ENCODE data around the gene CFAP119. TPM values are rescaled to one million over a fixed set of nuclear protein-coding genes. Genes with fewer than 3 reads are reported as not detected.
A peak's percentile ranks its signal among the peaks of the same experiment; 100 is the strongest.

Gene CFAP119
- total and polyA plus RNA-seq, 9 of the 15 experiments (the other 6 are each of a cell fraction or from before 2014, with no cell fraction given), result 5.5 to 33.7 (median 9.6) TPM

DNA sequence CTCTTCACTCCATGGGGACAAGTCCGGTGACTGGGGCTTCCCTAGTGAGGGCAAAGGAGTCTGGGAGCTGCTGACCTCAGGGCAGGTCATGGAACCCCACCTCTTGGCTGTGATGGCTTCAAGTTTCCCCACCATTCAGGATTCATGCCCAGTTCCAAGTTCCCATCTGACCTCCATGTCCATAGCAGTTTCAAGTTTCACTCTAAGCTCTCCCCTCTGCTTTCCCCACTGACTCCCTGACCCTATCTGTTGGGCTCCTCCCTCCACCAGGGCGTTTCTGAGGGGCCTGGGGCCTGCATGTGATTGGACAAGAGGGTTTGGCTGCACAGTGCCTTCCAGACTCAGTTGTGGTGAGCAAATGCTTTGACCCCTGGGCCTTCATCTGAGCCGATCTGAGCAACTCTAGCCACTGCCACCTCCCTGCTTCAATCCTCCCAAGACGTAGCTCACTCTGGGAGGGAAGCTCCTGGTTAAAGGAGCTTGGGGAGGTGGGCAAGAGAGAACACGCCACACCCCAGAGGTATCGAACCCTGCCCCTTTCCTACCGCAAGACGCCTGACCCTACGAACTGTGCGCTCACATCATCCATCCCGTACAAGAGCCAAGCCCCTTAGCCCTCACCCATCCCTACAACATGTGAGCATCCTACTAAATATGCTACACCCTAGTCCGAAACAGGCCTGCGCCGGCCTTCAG is 16.8 kb upstream of the CFAP119 start (continued):
- TF ChIP-seq, protein P1, sequence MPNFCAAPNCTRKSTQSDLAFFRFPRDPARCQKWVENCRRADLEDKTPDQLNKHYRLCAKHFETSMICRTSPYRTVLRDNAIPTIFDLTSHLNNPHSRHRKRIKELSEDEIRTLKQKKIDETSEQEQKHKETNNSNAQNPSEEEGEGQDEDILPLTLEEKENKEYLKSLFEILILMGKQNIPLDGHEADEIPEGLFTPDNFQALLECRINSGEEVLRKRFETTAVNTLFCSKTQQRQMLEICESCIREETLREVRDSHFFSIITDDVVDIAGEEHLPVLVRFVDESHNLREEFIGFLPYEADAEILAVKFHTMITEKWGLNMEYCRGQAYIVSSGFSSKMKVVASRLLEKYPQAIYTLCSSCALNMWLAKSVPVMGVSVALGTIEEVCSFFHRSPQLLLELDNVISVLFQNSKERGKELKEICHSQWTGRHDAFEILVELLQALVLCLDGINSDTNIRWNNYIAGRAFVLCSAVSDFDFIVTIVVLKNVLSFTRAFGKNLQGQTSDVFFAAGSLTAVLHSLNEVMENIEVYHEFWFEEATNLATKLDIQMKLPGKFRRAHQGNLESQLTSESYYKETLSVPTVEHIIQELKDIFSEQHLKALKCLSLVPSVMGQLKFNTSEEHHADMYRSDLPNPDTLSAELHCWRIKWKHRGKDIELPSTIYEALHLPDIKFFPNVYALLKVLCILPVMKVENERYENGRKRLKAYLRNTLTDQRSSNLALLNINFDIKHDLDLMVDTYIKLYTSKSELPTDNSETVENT (CRISPR knock-in tag; IDR thresholded peaks at IDR 0.05), result no peak
- TF ChIP-seq NFIX (CRISPR knock-in tag; IDR thresholded peaks at IDR 0.05; ENCODE audit: low read depth) (no peak), DPF2 (IDR thresholded peaks at IDR 0.05) (peak; percentile 58), ZKSCAN1 (IDR thresholded peaks at IDR 0.05; ENCODE audit: low read depth, low read length) (no peak), HOMEZ (CRISPR knock-in tag; IDR thresholded peaks at IDR 0.05) (no peak), SMAD1 (IDR thresholded peaks at IDR 0.05; ENCODE audit: low read depth, low read length, partially characterized antibody) (no peak), ARID2 (IDR thresholded peaks at IDR 0.05) (no peak), PRMT5 (CRISPR knock-in tag; IDR thresholded peaks at IDR 0.05) (no peak), MBD1 (CRISPR knock-in tag; IDR thresholded peaks at IDR 0.05) (no peak), GTF2A2 (tag; IDR thresholded peaks at IDR 0.05) (no peak), RUNX1 (IDR thresholded peaks at IDR 0.05; ENCODE audit: low read depth) (no peak), NR2C1 (IDR thresholded peaks at IDR 0.05) (peak; percentile 74), NR2C1 (tag; IDR thresholded peaks at IDR 0.05) (peak; percentile 78), TFAM (CRISPR knock-in tag; conservative IDR thresholded peaks at IDR 0.05) (no peak), SMARCC2 (IDR thresholded peaks at IDR 0.05; ENCODE audit: low read depth) (no peak), ZNF41 (CRISPR knock-in tag; conservative IDR thresholded peaks at IDR 0.05) (no peak), ZNF785 (CRISPR knock-in tag; IDR thresholded peaks at IDR 0.05) (no peak), PTBP1 (IDR thresholded peaks at IDR 0.05; ENCODE audit: low read depth, low read length) (peak; percentile 97), ATF7 (IDR thresholded peaks at IDR 0.05) (0 out of 2 replicates have a peak, but pooled peaks have one; percentile 38), EWSR1 (IDR thresholded peaks at IDR 0.05; ENCODE audit: borderline replicate concordance, low read depth, partially characterized antibody) (no peak), ZNF76 (CRISPR knock-in tag; IDR thresholded peaks at IDR 0.05; ENCODE audit: borderline replicate concordance) (no peak), NCOA4 (IDR thresholded peaks at IDR 0.05; ENCODE audit: partially characterized antibody) (no peak)
- TF ChIP-seq, protein P2, sequence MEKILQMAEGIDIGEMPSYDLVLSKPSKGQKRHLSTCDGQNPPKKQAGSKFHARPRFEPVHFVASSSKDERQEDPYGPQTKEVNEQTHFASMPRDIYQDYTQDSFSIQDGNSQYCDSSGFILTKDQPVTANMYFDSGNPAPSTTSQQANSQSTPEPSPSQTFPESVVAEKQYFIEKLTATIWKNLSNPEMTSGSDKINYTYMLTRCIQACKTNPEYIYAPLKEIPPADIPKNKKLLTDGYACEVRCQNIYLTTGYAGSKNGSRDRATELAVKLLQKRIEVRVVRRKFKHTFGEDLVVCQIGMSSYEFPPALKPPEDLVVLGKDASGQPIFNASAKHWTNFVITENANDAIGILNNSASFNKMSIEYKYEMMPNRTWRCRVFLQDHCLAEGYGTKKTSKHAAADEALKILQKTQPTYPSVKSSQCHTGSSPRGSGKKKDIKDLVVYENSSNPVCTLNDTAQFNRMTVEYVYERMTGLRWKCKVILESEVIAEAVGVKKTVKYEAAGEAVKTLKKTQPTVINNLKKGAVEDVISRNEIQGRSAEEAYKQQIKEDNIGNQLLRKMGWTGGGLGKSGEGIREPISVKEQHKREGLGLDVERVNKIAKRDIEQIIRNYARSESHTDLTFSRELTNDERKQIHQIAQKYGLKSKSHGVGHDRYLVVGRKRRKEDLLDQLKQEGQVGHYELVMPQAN (IDR thresholded peaks at IDR 0.05; ENCODE audit: borderline replicate concordance), result no peak

Measured in K562 (cell line).